ENCODE results near the gene STK39. TPM values are rescaled to one million over a fixed set of nuclear protein-coding genes. Genes with fewer than 3 reads are reported as not detected.
A peak's percentile ranks its signal among the peaks of the same experiment; 100 is the strongest.

Gene STK39
- total RNA-seq, 1 experiment from 2014 or later, result 20.8 TPM

DNA sequence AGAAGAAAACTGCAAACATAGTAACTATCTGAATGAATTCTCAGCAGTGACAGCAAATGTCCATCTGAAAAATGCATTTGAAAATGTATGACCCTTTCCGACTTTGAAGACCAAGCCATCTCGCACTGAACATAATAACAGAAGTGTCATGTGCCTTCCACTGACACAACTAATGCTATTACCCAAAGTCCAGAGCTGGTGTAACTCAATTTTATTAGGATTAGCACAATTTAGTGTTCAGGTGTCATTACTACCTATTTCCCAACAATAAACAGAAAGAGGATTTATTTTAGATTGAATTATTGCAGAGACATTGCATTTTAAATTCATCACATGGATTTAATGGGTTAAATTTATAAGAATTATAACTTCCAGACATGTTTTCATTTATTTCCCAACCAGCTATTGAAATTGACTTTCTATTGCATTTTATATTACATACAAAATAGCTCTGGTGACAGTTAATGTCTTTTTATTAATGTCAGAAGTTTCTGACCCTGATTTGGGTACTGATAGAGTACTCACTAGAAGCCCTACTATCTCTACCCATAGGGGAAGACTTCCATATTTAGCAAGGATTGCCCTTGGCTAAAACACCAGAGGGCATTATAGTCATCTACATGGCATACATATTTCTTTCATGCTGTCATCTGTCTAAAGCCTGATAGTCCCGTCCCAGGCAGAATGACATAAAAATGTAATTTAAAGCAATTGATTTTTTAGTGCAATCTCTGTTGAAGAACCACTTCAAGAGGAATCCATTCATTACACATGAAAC is 7.0 kb upstream of the STK39 start:
- H3K4me3 ChIP-seq (ENCODE audit: insufficient read depth, low read depth, low read length), result no peak overlapping the region
- DNase-seq, result no peak
- no peaks in the 10 kb centered on the region for H3K27me3 ChIP-seq (ENCODE audit: control insufficient read depth, insufficient read depth, low read length)
- H3K36me3 ChIP-seq (replicated peaks; ENCODE audit: control insufficient read depth, insufficient read depth, low read length), result no peaks in the 10 kb centered on the region

DNA sequence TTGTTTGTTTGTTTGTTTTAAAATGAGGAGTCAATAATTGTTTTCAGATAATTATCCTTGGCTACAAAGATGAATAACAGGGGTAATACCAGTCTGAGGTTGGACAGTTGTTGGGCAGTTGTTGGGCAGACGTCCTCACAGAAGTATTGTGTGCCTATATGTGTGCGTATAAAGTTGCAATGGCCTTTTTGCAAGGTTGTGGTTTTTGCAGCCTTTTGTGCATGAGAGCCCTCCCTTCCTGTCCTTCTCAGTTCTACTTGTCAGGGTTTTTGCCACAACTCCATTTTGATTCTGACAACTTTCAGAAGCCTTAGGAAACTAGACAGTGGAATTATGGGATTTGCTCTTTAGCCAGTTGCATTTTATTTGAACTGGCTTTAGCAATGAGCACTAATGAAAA is 6.0 kb upstream of the STK39 start:
- Histone ChIP-seq H3K27me3 (ENCODE audit: control insufficient read depth, insufficient read depth, low read length) (no peaks in the 10 kb centered on the region), H3K36me3 (replicated peaks; ENCODE audit: control insufficient read depth, insufficient read depth, low read length) (no peaks in the 10 kb centered on the region), H3K4me3 (ENCODE audit: insufficient read depth, low read depth, low read length) (no peak overlapping the region)
- no peak for DNase-seq

DNA sequence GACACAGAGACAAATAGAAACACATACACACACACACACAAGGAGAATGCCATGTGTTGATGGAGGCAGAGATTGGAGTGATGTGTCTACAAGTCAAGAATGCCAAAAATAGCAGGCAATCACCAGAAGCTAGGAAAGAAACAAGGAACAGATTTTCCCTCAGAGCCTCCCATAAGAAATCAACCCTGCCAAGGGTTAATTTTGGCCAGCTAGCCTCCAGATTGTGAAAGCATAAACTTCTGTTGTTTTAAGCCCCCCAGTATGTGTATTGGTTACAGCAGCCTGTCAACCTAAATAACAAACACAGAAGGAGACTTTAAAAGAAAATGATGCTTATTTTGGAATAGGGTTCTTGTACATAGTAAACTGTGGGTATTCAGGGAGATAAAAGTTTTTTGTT is 5.6 kb upstream of the STK39 start:
- DNase-seq, result no peak
- no peak overlapping the region for H3K4me3 ChIP-seq (ENCODE audit: insufficient read depth, low read depth, low read length)
- no peaks in the 10 kb centered on the region for H3K27me3 ChIP-seq (ENCODE audit: control insufficient read depth, insufficient read depth, low read length)
- H3K36me3 ChIP-seq (replicated peaks; ENCODE audit: control insufficient read depth, insufficient read depth, low read length), result no peaks in the 10 kb centered on the region

DNA sequence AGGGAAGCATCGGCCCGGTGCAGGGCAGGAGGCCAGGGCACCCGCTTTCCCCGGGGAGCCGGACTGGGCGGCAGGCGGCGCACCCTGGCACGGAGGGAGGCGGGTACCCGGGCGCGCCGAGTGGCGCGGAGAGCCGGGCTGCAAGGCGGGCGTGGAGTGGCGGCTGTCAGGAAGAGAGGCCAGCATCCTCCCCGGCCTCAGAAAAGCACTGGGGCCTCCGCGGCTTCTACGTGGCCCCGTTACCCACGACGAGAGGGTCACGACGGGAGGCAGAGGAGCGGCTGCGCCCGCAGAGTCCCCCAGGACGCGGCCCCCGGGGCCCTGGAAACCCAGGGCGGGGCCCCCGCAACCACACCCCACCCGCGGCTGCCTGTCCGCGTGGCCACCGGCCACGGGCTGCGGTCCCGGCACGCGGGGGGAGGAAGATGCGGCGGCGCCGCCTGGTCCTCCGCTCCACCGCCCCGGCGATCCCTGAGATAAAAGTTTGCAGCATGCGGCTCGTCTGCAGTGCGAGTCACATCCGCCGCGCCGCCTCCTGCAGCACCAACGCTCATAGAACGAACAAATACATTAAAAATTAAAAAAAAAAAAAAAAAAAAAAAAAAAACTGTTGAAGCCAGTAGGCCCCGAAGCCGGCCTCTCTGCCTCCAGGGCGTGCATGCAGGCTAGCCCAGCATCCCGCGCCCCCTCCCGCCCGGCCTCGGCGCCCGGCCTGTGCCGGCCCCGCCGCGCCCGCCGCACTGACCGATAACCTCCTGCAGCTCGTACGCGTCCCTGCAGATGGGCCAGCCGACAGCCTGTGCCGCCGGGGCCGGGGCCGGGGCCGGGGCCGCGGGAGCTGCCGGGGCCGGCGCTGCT is 683 bp downstream of the STK39 start:
- peak; percentile 75 for DNase-seq
- Histone ChIP-seq H3K4me3 (ENCODE audit: insufficient read depth, low read depth, low read length) (peak overlapping the region; percentile 78), H3K27me3 (ENCODE audit: control insufficient read depth, insufficient read depth, low read length) (no peaks in the 10 kb centered on the region)

DNA sequence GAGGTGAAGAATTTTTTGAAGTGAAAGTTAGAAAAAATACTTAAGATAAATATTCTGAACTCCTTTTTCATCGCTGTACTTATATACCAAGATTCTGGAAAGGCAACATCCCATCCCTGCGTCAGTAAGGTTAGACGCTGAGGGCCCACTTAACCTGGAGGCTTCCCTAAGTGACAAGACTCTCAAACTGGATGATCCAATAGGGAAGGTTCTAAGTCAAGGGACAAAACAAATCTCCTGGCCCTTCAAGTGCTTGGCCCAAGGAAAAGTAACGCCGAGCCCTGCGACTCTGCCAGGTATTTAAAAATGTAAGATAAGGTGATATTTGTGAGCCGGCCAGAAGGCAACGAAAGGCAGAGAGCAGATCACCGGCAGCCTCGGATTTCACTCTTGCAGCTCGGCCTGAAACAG is 1.3 kb downstream of the STK39 start:
- peak; percentile 16 for DNase-seq
- Histone ChIP-seq H3K27me3 (ENCODE audit: control insufficient read depth, insufficient read depth, low read length) (no peaks in the 10 kb centered on the region), H3K36me3 (replicated peaks; ENCODE audit: control insufficient read depth, insufficient read depth, low read length) (no peaks in the 10 kb centered on the region), H3K4me3 (ENCODE audit: insufficient read depth, low read depth, low read length) (peak overlapping the region; percentile 78)

More for the DNA sequence above, 683 bp downstream of the STK39 start:
- H3K36me3 ChIP-seq (replicated peaks; ENCODE audit: control insufficient read depth, insufficient read depth, low read length), result no peaks in the 10 kb centered on the region

DNA sequence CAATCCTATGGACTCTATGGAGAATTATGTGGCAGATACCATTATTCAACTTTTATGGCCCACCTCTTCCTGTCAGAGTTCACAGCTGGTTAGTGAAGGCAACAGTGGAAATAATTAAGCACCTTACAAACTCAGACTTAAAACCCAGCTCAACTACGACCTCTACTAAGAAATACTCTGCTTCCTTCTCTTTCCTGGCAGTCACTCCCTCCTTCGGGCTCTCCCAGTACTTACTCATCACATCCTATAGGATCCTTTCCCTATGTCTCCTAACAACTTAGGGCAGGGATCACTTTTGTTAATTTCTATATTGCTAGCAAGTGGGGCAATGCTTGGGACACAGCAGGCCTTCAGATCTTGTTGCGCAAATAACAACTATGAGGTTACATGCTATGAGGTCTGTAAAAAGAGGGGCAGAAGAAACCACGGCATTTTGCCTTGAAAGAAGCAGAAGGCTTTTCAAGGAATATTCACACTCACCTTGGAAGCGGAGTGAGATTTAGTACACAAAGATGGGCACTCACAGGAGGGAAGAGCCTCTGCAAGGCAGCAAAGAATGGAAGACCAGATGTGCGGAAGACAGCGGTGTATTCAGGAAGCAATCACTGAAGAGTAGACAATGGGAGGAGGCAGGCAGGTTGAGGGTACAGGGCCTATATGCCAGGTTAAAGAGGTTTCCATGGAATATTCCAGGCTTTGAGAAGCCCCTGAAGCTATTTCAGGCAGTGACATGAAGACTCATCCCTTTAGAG is 2.1 kb downstream of the STK39 start:
- no peak for DNase-seq
- Histone ChIP-seq H3K27me3 (ENCODE audit: control insufficient read depth, insufficient read depth, low read length) (no peaks in the 10 kb centered on the region), H3K4me3 (ENCODE audit: insufficient read depth, low read depth, low read length) (no peak overlapping the region), H3K36me3 (replicated peaks; ENCODE audit: control insufficient read depth, insufficient read depth, low read length) (no peaks in the 10 kb centered on the region)

DNA sequence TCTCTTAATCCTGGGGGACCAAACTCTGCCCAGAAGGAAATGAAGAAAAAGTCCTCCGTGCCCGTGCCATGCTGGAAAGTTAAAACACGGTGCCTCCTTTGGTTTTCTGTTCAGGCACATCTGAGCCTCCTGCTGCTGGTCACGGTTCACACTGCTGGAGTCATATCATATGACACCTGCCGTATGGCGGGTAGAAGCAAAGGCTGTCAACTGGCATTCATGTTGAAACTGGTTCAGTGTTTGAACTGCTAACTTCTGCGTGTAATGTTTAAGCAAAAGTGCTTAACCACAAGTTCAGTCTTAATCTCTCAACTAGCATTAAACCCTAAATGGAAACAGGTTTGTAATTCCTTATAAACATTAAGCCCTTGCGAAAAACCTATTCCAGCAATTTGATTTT is 3.1 kb downstream of the STK39 start:
- no peak overlapping the region for H3K4me3 ChIP-seq (ENCODE audit: insufficient read depth, low read depth, low read length)
- DNase-seq, result no peak
- H3K27me3 ChIP-seq (ENCODE audit: control insufficient read depth, insufficient read depth, low read length), result no peaks in the 10 kb centered on the region
- no peaks in the 10 kb centered on the region for H3K36me3 ChIP-seq (replicated peaks; ENCODE audit: control insufficient read depth, insufficient read depth, low read length)

DNA sequence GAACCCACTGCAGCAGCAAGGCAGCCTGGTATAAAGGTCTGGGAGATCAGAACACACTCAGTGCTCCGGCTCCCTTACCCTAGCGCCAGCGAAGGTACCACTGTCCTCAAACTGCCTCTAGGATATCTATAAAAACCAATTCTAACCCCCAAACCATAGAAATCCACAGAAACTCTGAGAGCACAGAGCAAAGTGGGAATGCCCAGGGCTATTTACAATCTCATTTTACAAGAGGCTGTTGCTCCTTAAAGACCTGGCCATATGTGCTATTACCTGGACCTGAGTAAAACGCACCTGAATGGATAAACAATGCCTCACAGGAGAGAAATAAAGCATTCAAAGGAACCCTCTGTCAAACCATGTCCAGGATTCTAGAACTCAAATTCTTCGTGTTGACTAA is 4.3 kb downstream of the STK39 start:
- no peaks in the 10 kb centered on the region for H3K27me3 ChIP-seq (ENCODE audit: control insufficient read depth, insufficient read depth, low read length)
- H3K4me3 ChIP-seq (ENCODE audit: insufficient read depth, low read depth, low read length), result no peak overlapping the region
- no peak for DNase-seq
- no peaks in the 10 kb centered on the region for H3K36me3 ChIP-seq (replicated peaks; ENCODE audit: control insufficient read depth, insufficient read depth, low read length)

DNA sequence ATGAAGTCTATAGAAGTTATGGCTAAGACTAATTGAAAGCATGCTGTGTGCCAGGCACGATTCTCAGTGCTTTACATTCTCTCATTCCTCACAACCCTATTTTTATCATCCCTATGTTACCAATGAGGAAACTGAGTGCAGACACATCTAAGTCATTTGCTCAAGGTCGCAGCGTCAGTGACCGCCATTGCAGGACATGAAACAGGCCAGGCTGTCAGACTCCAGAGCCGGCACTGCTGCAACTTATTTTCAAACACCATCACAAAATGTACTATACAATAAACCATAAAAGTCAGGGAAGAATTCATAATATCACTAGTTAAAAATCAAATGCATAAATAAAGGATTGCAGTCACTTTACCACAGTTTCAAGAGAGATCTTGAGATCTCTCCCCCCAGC is 5.6 kb downstream of the STK39 start:
- H3K4me3 ChIP-seq (ENCODE audit: insufficient read depth, low read depth, low read length), result no peak overlapping the region
- H3K27me3 ChIP-seq (ENCODE audit: control insufficient read depth, insufficient read depth, low read length), result no peaks in the 10 kb centered on the region
- no peak for DNase-seq
- no peaks in the 10 kb centered on the region for H3K36me3 ChIP-seq (replicated peaks; ENCODE audit: control insufficient read depth, insufficient read depth, low read length)

DNA sequence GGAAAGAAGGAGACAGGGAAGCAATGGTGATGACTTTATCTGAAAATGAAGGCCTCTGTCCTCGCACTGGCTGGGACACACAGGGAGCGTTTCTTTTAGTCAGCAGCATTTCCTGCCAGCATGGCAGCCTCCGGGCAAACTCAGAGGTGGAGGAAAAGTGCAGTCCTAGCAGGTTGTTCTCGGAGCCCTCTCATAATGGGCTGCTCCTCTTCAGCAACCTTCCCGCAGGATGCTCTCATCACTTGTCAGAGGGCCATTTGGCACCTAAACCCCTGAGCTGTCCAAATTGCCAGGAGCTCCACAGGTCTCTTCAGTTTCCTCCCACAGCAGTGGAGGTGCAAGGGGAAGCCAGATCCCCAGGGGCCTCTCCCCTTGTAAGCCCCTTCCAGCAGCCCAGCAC is 6.2 kb downstream of the STK39 start:
- H3K4me3 ChIP-seq (ENCODE audit: insufficient read depth, low read depth, low read length), result no peak overlapping the region
- DNase-seq, result no peak
- no peaks in the 10 kb centered on the region for H3K36me3 ChIP-seq (replicated peaks; ENCODE audit: control insufficient read depth, insufficient read depth, low read length)
- no peaks in the 10 kb centered on the region for H3K27me3 ChIP-seq (ENCODE audit: control insufficient read depth, insufficient read depth, low read length)

DNA sequence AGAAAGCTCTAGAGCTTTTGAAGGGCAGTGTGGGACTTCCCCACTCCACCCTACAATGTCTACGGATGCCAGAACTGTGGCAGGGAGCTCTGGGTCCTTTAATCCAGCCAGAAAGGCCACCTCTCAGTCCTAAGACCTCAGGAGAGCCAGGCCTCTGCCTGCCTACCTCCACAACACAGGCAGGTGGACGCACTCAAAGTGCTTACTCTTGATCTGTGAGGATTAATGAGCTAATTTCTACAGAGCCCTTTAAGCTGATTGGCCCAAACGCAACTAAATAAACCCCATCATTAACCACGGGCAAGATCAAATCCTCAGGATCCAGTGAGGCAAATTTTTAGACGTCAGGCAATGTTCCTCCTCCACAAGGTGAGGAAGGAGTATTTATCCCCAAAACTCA is 8.1 kb downstream of the STK39 start:
- Histone ChIP-seq H3K36me3 (replicated peaks; ENCODE audit: control insufficient read depth, insufficient read depth, low read length) (no peaks in the 10 kb centered on the region), H3K4me3 (ENCODE audit: insufficient read depth, low read depth, low read length) (no peak overlapping the region), H3K27me3 (ENCODE audit: control insufficient read depth, insufficient read depth, low read length) (no peaks in the 10 kb centered on the region)
- DNase-seq, result no peak

DNA sequence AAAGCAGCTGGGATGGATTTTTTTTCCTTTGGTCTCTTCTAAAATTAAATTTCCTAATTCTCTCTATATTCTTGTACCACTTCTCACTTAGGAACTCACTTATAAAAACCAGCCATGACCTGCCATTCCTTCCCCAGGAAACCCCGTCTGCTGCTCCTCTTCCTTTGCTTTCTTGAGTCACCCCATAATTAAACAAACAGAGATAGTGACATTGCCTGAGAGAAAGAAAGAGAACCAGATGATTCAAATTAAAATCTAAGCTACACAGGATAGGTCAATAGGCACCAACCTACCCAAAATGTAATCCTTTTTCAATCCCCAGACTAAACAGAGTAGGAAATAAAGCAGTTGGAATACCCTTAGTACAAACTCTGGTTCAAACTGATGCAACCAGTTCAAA is 9.7 kb downstream of the STK39 start:
- DNase-seq, result no peak
- no peaks in the 10 kb centered on the region for H3K36me3 ChIP-seq (replicated peaks; ENCODE audit: control insufficient read depth, insufficient read depth, low read length)
- H3K27me3 ChIP-seq (ENCODE audit: control insufficient read depth, insufficient read depth, low read length), result no peaks in the 10 kb centered on the region
- no peak overlapping the region for H3K4me3 ChIP-seq (ENCODE audit: insufficient read depth, low read depth, low read length)

DNA sequence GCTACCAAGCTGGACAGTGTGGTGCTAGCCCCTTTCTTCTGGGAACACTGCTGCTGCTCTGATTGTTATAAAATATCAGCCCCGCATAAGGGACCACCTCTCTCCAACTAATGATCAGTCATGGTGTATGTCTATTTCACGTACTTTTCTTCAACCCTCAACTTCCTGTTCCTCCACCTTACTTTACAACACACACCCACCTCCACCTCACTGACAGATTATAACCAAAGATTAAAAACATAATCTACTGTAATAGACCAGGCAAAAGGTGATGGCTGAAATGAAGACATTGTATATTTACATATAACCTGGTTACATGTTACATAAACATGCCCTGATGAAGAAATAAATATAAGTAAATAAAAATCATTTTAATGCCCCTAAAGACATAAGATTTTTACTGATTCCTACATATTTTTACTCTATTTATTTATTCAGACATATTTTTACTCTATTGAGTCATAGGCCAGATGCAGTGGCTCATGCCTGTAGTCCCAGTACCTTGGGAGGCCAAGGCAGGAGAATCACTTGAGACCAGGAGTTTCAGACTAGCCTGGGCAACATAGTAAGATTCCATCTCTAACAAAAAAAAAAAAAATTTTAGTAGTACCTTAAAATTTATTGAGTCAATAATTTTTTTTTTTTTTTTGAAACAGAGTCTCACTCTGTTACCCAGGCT is 12.8 kb downstream of the STK39 start:
- Histone ChIP-seq H3K27me3 (ENCODE audit: control insufficient read depth, insufficient read depth, low read length) (no peaks in the 10 kb centered on the region), H3K4me3 (ENCODE audit: insufficient read depth, low read depth, low read length) (no peak overlapping the region), H3K36me3 (replicated peaks; ENCODE audit: control insufficient read depth, insufficient read depth, low read length) (no peaks in the 10 kb centered on the region)
- DNase-seq, result no peak

DNA sequence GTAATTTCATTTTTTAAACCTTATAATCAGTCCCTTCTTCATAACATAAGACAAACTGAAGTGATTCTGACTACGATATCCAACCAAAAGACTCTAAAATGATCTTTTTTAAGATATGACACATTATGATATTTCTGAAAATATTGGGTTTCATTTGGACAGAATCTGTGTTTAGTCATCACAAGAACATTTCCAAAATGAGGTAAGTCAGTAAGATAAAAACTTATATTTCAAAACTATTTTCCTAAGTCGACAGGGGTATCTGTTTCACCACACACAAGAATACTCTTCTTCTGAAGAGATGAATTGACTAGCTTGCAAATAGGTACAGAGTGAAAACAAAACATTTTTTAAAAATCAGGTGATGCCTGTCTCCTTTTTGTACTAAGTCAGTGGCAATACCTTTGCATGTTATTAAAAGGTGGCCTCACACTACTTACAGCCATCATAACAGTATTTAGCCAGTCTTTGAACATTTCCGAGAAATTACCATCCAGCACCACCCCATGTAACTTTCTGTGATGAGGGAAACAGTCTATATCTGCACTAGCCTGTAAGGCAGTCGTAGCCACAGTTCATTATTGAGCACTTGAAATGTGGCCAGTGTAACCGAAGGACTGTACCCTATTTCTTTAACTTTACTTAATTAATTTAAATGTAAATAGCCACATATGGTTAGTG is 13.5 kb downstream of the STK39 start:
- Histone ChIP-seq H3K36me3 (replicated peaks; ENCODE audit: control insufficient read depth, insufficient read depth, low read length) (no peaks in the 10 kb centered on the region), H3K4me3 (ENCODE audit: insufficient read depth, low read depth, low read length) (no peak overlapping the region), H3K27me3 (ENCODE audit: control insufficient read depth, insufficient read depth, low read length) (no peaks in the 10 kb centered on the region)
- no peak for DNase-seq
